ENCODE data around the gene CPPED1. TPM values are rescaled to one million over a fixed set of nuclear protein-coding genes. Genes with fewer than 3 reads are reported as not detected.

The CPPED1 gene
- total and polyA plus RNA-seq, 10 donors, result 10.0 to 66.3 (median 45.4) TPM

DNA sequence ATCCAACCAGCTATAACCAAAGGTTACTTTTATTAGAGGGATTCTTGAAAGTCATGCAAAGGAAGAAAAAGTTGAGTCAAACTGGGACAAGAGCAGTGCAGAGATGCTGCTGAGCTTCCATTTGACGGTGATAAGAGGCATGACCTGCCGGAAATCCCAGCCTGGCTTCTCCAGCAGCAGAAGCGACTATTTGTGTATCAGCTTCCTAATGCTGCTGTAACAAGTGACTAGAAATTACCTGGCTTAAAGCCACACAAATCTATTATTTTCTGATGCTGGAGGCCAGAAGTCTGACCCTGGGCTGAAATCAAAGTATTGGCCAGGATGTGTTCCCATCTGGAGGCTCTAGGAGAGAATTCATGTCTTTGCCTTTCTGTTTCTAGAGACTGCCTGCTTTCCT lies 41.6 kb upstream of the CPPED1 start:
- H3K4me1 ChIP-seq, result no peaks in the 10 kb centered on the region
- H3K27ac ChIP-seq, result no peak overlapping the region
- H3K9me3 ChIP-seq, result no peaks in the 10 kb centered on the region
- TF ChIP-seq POLR2AphosphoS5 (IDR thresholded peaks at IDR 0.05), result no peak
- TF ChIP-seq, protein P1, sequence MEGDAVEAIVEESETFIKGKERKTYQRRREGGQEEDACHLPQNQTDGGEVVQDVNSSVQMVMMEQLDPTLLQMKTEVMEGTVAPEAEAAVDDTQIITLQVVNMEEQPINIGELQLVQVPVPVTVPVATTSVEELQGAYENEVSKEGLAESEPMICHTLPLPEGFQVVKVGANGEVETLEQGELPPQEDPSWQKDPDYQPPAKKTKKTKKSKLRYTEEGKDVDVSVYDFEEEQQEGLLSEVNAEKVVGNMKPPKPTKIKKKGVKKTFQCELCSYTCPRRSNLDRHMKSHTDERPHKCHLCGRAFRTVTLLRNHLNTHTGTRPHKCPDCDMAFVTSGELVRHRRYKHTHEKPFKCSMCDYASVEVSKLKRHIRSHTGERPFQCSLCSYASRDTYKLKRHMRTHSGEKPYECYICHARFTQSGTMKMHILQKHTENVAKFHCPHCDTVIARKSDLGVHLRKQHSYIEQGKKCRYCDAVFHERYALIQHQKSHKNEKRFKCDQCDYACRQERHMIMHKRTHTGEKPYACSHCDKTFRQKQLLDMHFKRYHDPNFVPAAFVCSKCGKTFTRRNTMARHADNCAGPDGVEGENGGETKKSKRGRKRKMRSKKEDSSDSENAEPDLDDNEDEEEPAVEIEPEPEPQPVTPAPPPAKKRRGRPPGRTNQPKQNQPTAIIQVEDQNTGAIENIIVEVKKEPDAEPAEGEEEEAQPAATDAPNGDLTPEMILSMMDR (IDR thresholded peaks at IDR 0.05 in 8 of 11, conservative IDR thresholded peaks at IDR 0.05 in 3 of 11), result no peak
- TF ChIP-seq POLR2A (IDR thresholded peaks at IDR 0.05), result no peak
- WGBS, 5 donors, result 85 to 95% (median 93%) methylated on average over 3 of the region's 3 CpGs
- intact Hi-C loops (cut with DNase I; ENCODE audit: low total_unique reads), result no loop called here
- peaks cover 0 to 16% (median 0%) of the 10 kb centered on the region in 7 donors for H3K27me3 ChIP-seq (replicated peaks in 1 of 7)
- no peak for DNase-seq
- no peak overlapping the region for H3K4me3 ChIP-seq
- H3K36me3 ChIP-seq, result no peaks in the 10 kb centered on the region

DNA sequence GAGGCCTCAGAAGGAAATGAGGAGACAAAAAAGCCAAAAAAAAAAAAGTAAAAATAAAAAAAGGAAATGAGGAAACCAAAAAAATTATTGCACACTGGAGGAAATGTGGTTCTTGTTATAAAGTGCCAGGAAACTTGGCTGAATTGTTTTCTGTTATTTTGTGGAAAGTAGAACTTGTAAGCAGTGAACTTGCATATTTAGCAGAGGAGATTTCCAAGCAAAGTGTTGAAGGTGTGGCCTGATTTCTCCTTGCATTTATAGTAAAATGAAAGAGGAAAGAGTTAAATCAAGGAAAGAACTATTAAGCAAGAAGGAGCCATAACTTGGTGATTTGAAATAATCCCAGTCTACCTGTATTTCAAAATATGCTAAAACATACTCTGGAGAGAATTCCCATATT lies 34.1 kb upstream of the CPPED1 start:
- H3K27me3 ChIP-seq (replicated peaks in 1 of 7), result peaks cover 0 to 22% (median 0%) of the 10 kb centered on the region in 7 donors
- H3K9me3 ChIP-seq, result peaks cover 0 to 23% (median 15%) of the 10 kb centered on the region in 8 donors
- TF ChIP-seq POLR2AphosphoS5 (IDR thresholded peaks at IDR 0.05) (no peak), POLR2A (IDR thresholded peaks at IDR 0.05) (no peak)
- TF ChIP-seq, protein P1 (IDR thresholded peaks at IDR 0.05 in 8 of 11, conservative IDR thresholded peaks at IDR 0.05 in 3 of 11), result no peak
- H3K27ac ChIP-seq, result no peak overlapping the region
- intact Hi-C loops (cut with DNase I; ENCODE audit: low total_unique reads), result no loop called here
- no peak overlapping the region for H3K4me3 ChIP-seq
- no peaks in the 10 kb centered on the region for H3K4me1 ChIP-seq
- DNase-seq, result no peak
- no peaks in the 10 kb centered on the region for H3K36me3 ChIP-seq

DNA sequence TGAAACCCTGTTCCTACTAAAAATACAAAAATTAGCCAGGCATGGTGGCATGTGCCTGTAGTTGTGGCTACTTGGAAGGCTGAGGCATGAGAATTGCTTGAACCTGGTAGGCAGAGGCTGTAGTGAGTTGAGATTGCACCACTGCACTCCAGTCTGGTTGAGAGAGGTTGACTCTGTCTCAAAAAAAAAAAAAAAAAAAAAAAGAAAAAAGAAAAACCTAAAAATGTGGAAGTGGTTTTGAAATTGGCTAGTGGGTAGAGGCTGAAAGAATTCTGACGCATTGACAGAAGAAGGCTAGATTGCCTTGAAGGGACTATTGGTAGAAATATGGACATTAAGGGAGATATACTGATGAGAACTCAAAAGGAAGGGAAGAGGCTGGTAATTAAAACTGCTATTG lies 33.6 kb upstream of the CPPED1 start:
- Histone ChIP-seq H3K9me3 (peaks cover 0 to 23% (median 15%) of the 10 kb centered on the region in 8 donors), H3K27me3 (replicated peaks in 1 of 7) (peaks cover 0 to 24% (median 0%) of the 10 kb centered on the region in 7 donors), H3K4me3 (no peak overlapping the region), H3K27ac (no peak overlapping the region), H3K36me3 (no peaks in the 10 kb centered on the region), H3K4me1 (no peaks in the 10 kb centered on the region)
- DNase-seq, result no peak
- TF ChIP-seq, protein P1 (IDR thresholded peaks at IDR 0.05 in 8 of 11, conservative IDR thresholded peaks at IDR 0.05 in 3 of 11), result no peak
- TF ChIP-seq POLR2AphosphoS5 (IDR thresholded peaks at IDR 0.05) (no peak), POLR2A (IDR thresholded peaks at IDR 0.05) (no peak)
- intact Hi-C loops (cut with DNase I; ENCODE audit: low total_unique reads), result no loop called here
- WGBS, 5 donors, result 27 to 63% (median 35%) methylated on average over 1 of the region's 1 CpG

DNA sequence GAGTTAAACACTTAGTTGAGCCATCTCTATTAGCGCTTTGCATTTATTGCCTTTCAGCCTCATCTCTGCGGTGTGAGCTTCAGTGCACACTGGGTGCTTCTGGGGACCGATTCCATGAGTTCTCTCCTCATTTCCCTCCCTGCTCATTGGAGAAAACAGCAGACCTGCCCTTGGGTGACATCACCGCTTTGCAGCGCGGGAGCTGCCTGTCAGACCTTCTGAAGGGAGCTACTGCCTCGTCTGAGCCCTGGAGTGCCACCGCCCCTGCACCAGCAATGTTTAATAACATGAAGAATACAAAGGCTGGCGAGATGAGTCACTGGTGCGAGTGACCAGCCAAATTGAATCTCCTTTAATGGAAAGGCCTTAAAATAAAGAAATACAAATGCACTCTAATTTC lies 30.2 kb upstream of the CPPED1 start:
- TF ChIP-seq POLR2AphosphoS5 (IDR thresholded peaks at IDR 0.05) (no peak), POLR2A (IDR thresholded peaks at IDR 0.05) (no peak)
- TF ChIP-seq, protein P1 (IDR thresholded peaks at IDR 0.05 in 8 of 11, conservative IDR thresholded peaks at IDR 0.05 in 3 of 11), result no peak
- no peak for DNase-seq
- Histone ChIP-seq H3K27ac (no peak overlapping the region), H3K9me3 (peaks cover 0 to 23% (median 13%) of the 10 kb centered on the region in 8 donors), H3K4me3 (no peak overlapping the region), H3K36me3 (no peaks in the 10 kb centered on the region), H3K4me1 (no peaks in the 10 kb centered on the region), H3K27me3 (replicated peaks in 1 of 7) (peaks cover 0 to 36% (median 0%) of the 10 kb centered on the region in 7 donors)
- 65 to 74% (median 72%) methylated on average over 10 of the region's 10 CpGs for WGBS, 5 donors
- intact Hi-C loops (cut with DNase I; ENCODE audit: low total_unique reads), result no loop called here

Measured in spleen (tissue), 11 donors.